HG03342 (cell line): ENCODE measurements around the gene PARD6A.
A peak's percentile ranks its signal among the peaks of the same experiment; 100 is the strongest.

Experiments
- ATAC-seq: cut with Tn5 transposase; IDR thresholded peaks from one replicate; pipeline ENCODE4 v1.9.1; 2021; ENCODE audit warnings: mild to moderate bottlenecking, moderate library complexity; ENCODE audit not compliant: unreplicated experiment

Gene PARD6A

GRCh38 chr16:67660564-67661028, at the start of gene PARD6A:
PARD6A (plus strand) TSS chr16:67660960; CDS start chr16:67661039, 79 bp downstream.
- ATAC-seq: peak; percentile 72

- no peak for ATAC-seq
Measured at GRCh38 chr16:67613808-67614207, 47.0 kb upstream of the PARD6A start.

- ATAC-seq: no peak
Measured at GRCh38 chr16:67628216-67628615, 32.5 kb upstream of the PARD6A start.

- ATAC-seq: no peak
Measured at GRCh38 chr16:67632415-67633172, 28.2 kb upstream of the PARD6A start.

GRCh38 chr16:67636713-67637112, 24.0 kb upstream of the PARD6A start:
- no peak for ATAC-seq

GRCh38 chr16:67637625-67638024, 23.1 kb upstream of the PARD6A start:
- ATAC-seq: no peak

- ATAC-seq: no peak
Measured at GRCh38 chr16:67641779-67642708, 18.7 kb upstream of the PARD6A start.

GRCh38 chr16:67644038-67644437, 16.7 kb upstream of the PARD6A start:
- no peak for ATAC-seq

- ATAC-seq: peak; percentile 23
Measured at GRCh38 chr16:67645397-67646121, 15.2 kb upstream of the PARD6A start.

- no peak for ATAC-seq
Measured at GRCh38 chr16:67647111-67647651, 13.6 kb upstream of the PARD6A start.

- ATAC-seq: no peak
Measured at GRCh38 chr16:67647681-67648080, 13.1 kb upstream of the PARD6A start.

GRCh38 chr16:67648088-67648763, 12.5 kb upstream of the PARD6A start:
- ATAC-seq: no peak

GRCh38 chr16:67648764-67649407, 11.9 kb upstream of the PARD6A start:
- no peak for ATAC-seq

- no peak for ATAC-seq
Measured at GRCh38 chr16:67649494-67649931, 11.2 kb upstream of the PARD6A start.

- ATAC-seq: no peak
Measured at GRCh38 chr16:67650023-67650422, 10.7 kb upstream of the PARD6A start.

- no peak for ATAC-seq
Measured at GRCh38 chr16:67651039-67651438, 9.7 kb upstream of the PARD6A start.

- no peak for ATAC-seq
Measured at GRCh38 chr16:67651847-67652246, 8.9 kb upstream of the PARD6A start.

- ATAC-seq: no peak
Measured at GRCh38 chr16:67652578-67653127, 8.1 kb upstream of the PARD6A start.

GRCh38 chr16:67653128-67653788, 7.5 kb upstream of the PARD6A start:
- no peak for ATAC-seq
